ENCODE measurements around the gene CPO.
"Not testable (repeated sequence)": the region's sequence is repeated elsewhere in the genome, so short reads cannot be mapped to it uniquely, and the experiment has no call there.

Gene CPO

GRCh38 chr2:206939340-206939739, at the start of gene CPO:
TSS of gene CPO (plus strand) at chr2:206939518. CDS start at chr2:206939600, 82 bp downstream.
- FAIRE-seq (no peak), DNase-seq (ENCODE audit: insufficient read length, low spot score) (no peak)

- no peak for FAIRE-seq
- no peak for DNase-seq (ENCODE audit: insufficient read length, low spot score)
Observed at GRCh38 chr2:206890179-206890578, 49.1 kb upstream of the CPO start.

GRCh38 chr2:206890926-206891325, 48.4 kb upstream of the CPO start:
- DNase-seq (ENCODE audit: insufficient read length, low spot score) (no peak), FAIRE-seq (no peak)

GRCh38 chr2:206915121-206915520, 24.2 kb upstream of the CPO start:
- DNase-seq (ENCODE audit: insufficient read length, low spot score) (peak; percentile 4), FAIRE-seq (no peak)

GRCh38 chr2:206918263-206918662, 21.1 kb upstream of the CPO start:
- no peak for FAIRE-seq

GRCh38 chr2:206920310-206920709, 19.0 kb upstream of the CPO start:
- no peak for DNase-seq (ENCODE audit: insufficient read length, low spot score)
- no peak for FAIRE-seq

More at GRCh38 chr2:206918263-206918662, 21.1 kb upstream of the CPO start:
- DNase-seq (ENCODE audit: insufficient read length, low spot score), result no peak

- DNase-seq (ENCODE audit: insufficient read length, low spot score), result no peak
- no peak for FAIRE-seq
Observed at GRCh38 chr2:206920951-206921350, 18.4 kb upstream of the CPO start.

- FAIRE-seq, result no peak
- no peak for DNase-seq (ENCODE audit: insufficient read length, low spot score)
Observed at GRCh38 chr2:206921529-206921928, 17.8 kb upstream of the CPO start.

- no peak for FAIRE-seq
Observed at GRCh38 chr2:206935991-206936842, 3.1 kb upstream of the CPO start.

GRCh38 chr2:206936843-206937230, 2.5 kb upstream of the CPO start:
- FAIRE-seq (no peak), DNase-seq (ENCODE audit: insufficient read length, low spot score) (no peak)

More at GRCh38 chr2:206935991-206936842, 3.1 kb upstream of the CPO start:
- no peak for DNase-seq (ENCODE audit: insufficient read length, low spot score)

- FAIRE-seq, result no peak
Observed at GRCh38 chr2:206937555-206937954, 1.8 kb upstream of the CPO start.

GRCh38 chr2:206940546-206940945, 1.2 kb downstream of the CPO start:
- FAIRE-seq (no peak), DNase-seq (ENCODE audit: insufficient read length, low spot score) (no peak)

More at GRCh38 chr2:206937555-206937954, 1.8 kb upstream of the CPO start:
- no peak for DNase-seq (ENCODE audit: insufficient read length, low spot score)

GRCh38 chr2:206942592-206943478, 3.5 kb downstream of the CPO start:
- no peak for DNase-seq (ENCODE audit: insufficient read length, low spot score)

GRCh38 chr2:206953404-206953803, 14.1 kb downstream of the CPO start:
- FAIRE-seq, result not testable (repeated sequence)

More at GRCh38 chr2:206942592-206943478, 3.5 kb downstream of the CPO start:
- FAIRE-seq, result no peak

GRCh38 chr2:206955253-206955652, 15.9 kb downstream of the CPO start:
- no peak for FAIRE-seq
- no peak for DNase-seq (ENCODE audit: insufficient read length, low spot score)

More at GRCh38 chr2:206953404-206953803, 14.1 kb downstream of the CPO start:
- DNase-seq (ENCODE audit: insufficient read length, low spot score), result not testable (repeated sequence)

GRCh38 chr2:206958261-206958660, 18.9 kb downstream of the CPO start:
- FAIRE-seq, result no peak

GRCh38 chr2:206962966-206963365, 23.6 kb downstream of the CPO start:
- DNase-seq (ENCODE audit: insufficient read length, low spot score), result no peak
- FAIRE-seq, result no peak

More at GRCh38 chr2:206958261-206958660, 18.9 kb downstream of the CPO start:
- no peak for DNase-seq (ENCODE audit: insufficient read length, low spot score)

GRCh38 chr2:206968134-206969086, 29.1 kb downstream of the CPO start:
- no peak for DNase-seq (ENCODE audit: insufficient read length, low spot score)
- no peak for FAIRE-seq

GRCh38 chr2:206969192-206969591, 29.9 kb downstream of the CPO start:
- no peak for FAIRE-seq
- DNase-seq (ENCODE audit: insufficient read length, low spot score), result no peak
